Measurements from ENCODE around the gene KCND3.
"Not testable (repeated sequence)": the region's sequence is repeated elsewhere in the genome, so short reads cannot be mapped to it uniquely, and the experiment has no call there.

KCND3 gene

DNA sequence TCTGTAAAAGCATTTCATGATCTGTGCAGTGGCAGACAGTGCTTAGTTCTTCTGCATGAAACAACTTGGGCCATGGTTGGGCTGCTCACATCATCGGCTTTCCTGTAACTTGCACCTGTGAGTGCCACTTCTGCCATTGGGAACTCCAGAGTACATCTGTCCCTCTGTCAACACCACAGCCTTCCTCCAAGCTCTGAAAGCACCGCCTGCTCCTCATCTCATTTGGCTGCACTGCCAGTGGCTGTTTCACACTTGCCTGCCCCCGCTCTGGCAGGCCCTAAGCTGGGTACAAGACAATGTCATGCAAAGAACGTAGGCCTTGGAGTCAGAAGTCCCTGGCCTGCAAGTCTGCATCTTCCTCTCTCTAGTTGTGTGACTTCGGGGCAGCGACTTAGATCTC is 187.4 kb downstream of the KCND3 start:
- DNase-seq: no peak

DNA sequence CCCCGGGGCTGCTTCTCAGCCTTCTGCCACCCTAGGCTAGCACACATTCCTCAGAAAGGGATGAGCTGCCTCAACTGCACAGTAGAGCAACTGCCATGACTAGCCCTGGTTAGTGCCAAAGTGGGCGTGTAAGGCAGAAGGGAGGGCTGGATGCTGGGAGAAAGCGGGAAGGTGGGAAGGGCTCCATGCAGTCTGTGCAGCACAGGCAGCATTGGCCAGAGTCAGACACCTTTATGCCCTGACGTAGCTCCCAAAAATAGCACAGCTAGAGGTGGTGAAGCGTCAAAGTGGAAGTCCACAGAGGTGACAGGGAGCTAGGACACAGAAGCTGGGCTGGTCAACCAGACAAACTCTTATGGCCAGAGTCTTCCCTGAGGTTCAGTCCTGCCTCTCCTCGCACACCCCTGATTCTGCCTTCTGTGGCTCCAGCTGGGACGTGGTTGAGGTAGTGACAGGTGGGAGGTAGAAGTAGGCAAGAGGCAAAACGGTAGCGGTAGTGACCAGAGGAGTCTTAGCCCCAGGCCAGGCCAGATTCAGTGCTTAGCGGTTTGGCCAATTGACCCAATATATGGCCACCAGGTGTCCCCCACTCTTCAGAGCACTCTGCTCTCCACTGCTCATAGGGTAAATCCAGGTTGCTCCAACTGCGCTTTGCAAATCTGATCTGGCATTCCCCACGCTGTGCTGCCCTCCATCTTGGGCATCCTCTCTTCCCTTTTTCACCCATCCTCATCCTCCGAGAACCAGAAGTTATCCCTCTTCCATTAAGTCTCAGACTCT is 188.2 kb downstream of the KCND3 start:
- DNase-seq: no peak

DNA sequence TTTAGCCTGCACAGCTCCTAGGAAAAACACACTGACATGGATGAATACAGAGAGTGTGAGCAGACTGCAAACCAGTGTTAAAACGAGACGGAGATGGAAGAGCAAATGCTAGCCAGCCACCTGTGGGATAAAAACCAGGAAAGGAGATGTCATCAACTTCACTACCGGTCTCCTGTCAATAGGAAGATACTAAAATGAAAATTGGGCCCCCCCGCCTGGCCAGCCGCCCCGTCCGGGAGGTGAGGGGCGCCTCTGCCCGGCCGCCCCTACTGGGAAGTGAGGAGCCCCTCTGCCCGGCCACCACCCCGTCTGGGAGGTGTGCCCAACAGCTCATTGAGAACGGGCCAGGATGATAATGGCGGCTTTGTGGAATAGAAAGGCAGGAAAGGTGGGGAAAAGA is 189.7 kb downstream of the KCND3 start:
- DNase-seq: not testable (repeated sequence)

- no peak for DNase-seq
These were observed 190.9 kb downstream of the KCND3 start for GRCh38 chr1:111798580-111798979.

- no peak for DNase-seq
These were observed 194.1 kb downstream of the KCND3 start for GRCh38 chr1:111795401-111795800.

- DNase-seq: no peak
These were observed 195.5 kb downstream of the KCND3 start for GRCh38 chr1:111793923-111794322.

DNA sequence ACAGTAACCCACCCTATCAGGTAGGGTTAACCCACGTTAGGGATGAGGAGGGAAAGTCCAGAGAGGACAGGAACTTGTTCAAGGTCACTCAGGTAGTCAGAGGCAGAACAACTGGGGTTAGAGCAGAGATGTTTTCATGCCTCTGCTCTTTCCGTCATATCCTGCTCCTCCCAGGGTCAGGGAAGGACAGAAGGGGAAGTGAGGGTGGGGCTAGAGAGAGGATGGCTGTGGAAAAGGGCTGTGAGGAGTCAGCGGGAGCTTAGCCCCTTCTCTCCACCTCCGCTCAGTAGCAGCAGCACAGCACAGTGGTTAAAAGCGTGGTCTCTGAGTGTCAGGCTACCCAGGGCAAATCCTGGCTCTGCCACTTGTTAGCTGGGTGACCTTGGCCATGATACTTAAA is 197.2 kb downstream of the KCND3 start:
- DNase-seq: no peak

DNA sequence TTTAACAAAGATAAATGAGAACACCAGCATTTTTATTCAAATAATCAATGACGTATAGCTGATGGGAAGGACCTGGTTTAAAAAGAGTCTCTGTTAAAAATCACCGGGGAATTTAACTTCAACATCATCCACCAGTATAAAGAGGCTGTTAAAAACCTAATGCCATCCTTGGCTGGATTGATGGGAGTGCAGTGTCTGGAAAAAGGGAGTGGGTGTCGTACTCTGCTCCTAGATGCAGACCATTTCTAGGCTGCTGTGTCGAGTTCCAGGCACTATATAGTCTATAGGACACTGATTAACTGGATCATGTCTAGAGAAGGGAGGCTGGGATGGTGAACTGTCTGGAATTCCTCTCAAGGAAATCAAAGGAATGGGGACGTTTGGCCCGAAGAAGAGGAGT is 197.7 kb downstream of the KCND3 start:
- no peak for DNase-seq

- DNase-seq: no peak
These were observed 199.7 kb downstream of the KCND3 start for GRCh38 chr1:111789666-111790316.

DNA sequence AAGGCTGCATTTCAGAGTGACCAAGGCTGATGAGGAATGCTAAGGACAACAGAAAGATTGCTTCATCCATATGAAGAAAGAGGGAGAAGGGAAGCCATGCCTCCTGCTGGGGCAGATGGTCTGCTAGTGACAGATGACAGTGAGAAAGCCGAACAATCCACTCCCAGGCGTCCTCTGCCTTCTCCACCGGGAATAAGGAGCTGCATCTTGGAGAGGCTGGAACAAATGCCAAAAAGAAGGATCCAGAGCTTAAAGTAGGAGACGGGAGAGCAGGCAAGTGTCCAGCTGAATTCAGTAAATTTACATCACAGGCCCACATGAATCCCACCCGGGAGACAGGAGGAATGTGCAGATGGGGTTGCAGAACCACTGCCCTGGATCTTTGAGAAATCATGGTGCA is 200.3 kb downstream of the KCND3 start:
- no peak for DNase-seq

DNA sequence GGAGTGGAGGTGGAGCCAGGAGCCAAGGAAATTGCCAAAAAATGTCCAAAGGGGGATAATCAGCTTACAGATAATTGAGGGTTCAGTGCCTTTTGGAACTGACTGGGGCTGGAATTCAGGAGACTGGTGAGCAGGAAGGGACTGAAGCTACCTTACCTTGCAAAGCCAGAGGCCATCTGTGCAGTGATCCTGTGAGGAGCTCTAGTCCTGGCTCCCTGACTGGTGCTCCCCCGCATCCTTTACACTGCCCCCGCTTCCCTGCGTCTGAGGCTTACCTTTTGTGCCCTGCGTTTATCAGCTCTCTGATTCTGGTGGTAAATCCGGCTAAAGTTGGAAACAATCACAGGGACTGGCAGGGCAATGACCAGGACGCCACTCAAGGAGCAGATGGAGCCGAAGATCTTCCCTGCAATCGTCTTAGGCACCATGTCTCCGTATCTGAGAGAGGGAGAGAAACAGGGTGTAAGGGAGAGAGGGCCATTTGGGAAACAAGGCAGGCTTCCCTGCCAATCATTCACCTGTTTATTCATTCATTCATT is 202.7 kb downstream of the KCND3 start:
- DNase-seq: no peak

DNA sequence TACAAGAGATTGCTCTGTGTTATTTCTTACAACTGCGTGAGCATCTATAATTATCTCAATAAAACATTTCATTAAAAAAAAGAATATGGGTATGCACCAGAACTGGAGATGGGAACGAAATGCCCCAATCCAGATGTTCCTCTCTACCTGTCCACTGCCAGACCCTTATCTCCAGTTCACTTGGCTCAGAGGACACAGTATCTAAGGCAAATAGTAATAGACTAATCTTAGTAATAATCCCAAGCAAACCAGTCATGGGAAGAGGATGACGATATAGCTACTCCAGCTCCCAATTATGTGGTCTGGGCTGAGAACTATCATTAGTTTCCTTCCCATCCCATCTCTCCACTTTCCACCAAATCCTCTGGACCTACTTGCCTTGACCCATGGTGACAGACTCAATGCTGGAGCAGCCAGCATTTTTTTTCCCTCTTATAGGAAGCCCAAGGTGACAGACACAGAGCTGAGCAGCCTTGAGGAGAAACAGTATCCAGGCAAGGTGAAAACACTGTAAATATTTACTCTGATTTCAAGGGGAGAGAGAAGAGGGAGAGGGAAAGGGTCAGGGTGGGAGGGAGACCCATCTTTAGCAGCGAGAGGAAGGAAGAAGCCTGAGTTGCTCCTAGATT is 205.1 kb downstream of the KCND3 start:
- DNase-seq: no peak

DNA sequence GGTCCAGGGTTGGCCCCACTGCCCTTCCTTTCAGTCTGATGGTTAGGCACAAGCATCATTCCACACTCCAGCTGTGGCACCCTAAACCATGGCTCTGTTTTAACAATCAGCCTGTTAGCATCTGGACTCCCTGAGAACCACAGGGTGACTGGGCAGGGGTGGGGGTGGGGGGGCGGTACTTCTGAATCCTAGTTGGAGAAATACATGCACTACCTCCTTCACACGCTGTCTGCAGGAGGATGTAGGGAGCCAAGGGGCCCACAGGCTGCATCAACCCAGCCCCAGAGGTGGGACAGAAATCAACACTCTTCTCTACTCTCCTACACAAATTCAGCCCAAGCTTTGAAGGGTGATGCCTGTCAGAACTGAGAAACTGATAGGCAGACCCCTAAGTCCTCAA is 209.9 kb downstream of the KCND3 start:
- no peak for DNase-seq

- no peak for DNase-seq
These were observed 210.9 kb downstream of the KCND3 start for GRCh38 chr1:111778541-111779051.

GRCh38 chr1:111778066-111778465 is 211.4 kb downstream of the KCND3 start:
- no peak for DNase-seq

- no peak for DNase-seq
These were observed 212.2 kb downstream of the KCND3 start for GRCh38 chr1:111777301-111777700.

GRCh38 chr1:111776861-111777260 is 212.6 kb downstream of the KCND3 start:
- DNase-seq: no peak

GRCh38 chr1:111776391-111776790 is 213.1 kb downstream of the KCND3 start:
- DNase-seq: no peak

- no peak for DNase-seq
These were observed 213.5 kb downstream of the KCND3 start for GRCh38 chr1:111775966-111776365.

DNA sequence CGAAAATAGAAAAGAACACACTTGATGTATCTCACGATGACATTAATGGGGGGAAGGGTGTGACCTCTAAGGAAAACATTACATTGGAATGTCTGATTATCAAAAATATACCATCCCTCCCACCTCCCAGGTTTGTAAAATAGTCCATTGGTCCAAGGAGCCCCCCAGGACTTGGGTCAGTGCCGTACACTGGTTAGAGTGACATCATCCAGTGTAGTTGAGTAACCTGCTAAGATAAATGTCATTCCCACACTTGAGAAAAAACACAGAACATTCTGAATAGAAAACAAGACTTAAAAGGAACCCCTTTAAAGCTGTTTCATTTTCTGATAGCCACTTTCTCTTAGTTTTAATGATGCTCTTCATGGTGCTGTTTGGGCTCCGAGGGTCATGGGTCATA is 218.6 kb downstream of the KCND3 start:
- DNase-seq: no peak

DNA sequence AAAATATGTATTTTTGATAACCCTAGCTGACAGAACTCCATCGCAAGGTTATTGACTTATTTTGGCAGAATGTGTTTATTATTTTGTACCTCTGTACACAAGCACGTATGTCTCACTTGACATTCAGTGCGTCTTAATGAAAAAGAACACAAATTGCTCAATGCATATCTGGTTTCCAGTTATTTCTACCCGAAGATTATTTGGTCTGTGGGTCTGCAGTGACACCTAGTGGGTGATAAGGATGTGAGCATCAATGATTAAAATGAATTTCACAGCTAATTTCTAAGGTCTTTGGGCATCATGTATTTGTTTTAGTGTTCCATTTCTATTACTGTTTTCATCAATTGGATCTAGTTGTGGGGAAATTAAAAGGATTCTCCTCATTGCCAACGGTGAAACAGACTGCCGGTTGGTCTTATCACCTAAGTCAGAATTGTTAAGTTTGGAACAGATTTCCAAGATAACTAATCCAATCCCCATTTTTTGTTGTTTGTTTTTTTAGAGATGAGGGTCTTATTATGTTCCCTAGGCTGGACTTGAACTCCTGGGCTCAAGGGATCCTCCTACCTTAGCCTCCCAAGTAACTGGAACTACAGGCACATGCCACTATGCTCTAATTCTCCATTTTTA is 219.8 kb downstream of the KCND3 start:
- DNase-seq: no peak

DNA sequence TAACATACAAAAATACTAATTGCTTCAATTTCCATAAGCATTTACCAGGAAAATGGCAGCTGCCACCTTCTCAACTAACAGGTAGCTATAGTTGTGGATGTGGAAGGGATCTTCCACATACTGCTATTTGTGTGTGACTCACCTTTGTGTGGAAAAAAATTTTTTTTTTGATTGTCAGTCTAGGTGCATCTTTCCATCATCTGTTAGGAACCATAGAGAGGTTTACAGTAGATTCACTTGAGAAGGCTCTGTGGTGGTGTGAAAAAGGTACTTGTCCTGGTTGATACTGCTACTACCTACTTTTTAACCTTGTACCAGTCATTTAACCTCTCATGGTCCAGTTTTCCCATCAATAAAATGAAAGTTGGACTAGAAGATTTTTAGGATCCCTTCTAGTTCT is 220.8 kb downstream of the KCND3 start:
- DNase-seq: no peak

- DNase-seq: no peak
These were observed 221.4 kb downstream of the KCND3 start for GRCh38 chr1:111768023-111768422.

Measured in cortex of kidney (tissue), 1 donor.